ENCODE data around the gene GRM7. TPM values are rescaled to one million over a fixed set of nuclear protein-coding genes. Genes with fewer than 3 reads are reported as not detected.

The GRM7 gene
- total RNA-seq, 1 experiment from 2014 or later: not detected

DNA sequence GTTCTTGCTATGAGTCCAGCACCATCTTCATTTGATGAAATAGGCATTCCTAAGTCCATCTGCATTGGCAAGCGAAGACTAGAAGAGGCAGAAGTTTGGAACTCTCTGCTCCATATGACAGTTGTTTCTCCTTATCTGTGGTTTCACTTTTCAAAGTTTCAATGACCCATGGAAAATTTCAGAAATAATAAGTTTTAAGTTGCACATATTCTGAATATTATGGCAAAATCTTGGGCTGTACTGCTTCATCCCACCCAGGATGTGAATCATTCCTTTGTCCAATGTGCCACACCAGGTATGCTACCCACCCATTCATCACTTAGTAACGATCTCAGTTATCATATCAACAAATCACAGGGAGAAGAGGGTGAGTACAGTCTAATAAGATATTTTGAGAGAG lies 647.9 kb downstream of the GRM7 start:
- POLR2A ChIA-PET (ENCODE audit: unreplicated experiment): no interaction called here

DNA sequence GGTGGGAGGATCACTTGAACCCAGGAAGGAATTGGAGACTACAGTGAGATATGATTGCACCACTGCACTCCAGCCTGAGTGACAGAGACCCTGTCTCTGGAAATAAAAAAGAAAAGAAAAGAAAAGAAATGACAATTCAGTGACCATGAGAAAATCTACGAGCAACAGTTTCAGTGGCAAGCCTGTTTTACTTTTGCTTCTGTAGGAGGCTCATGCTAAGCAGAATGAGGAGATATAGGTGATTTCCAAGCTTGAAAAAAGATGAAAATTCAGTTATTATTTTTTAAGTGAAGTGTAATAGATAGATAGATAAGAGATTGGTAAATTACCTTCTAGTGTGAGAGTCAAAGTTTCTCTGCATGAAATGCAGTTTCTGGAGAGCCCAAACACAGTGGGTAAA lies 651.1 kb downstream of the GRM7 start:
- H3K36me3 ChIP-seq (ENCODE audit: low read depth, low read length): no peaks in the 10 kb centered on the region
- BruUV-seq (replicated peaks): no TSS peak
- H3K27me3 ChIP-seq (ENCODE audit: low read length): no peaks in the 10 kb centered on the region
- no peaks in the 10 kb centered on the region for H3K4me1 ChIP-seq (ENCODE audit: insufficient read depth, low read length)
- no peaks in the 10 kb centered on the region for H3K79me2 ChIP-seq (ENCODE audit: low read length)
- no peaks in the 10 kb centered on the region for H4K20me1 ChIP-seq (ENCODE audit: low read length)
- intact Hi-C loops (cut with micrococcal nuclease): no loop called here
- no peaks in the 10 kb centered on the region for H3F3A ChIP-seq (ENCODE audit: low read length, unreplicated experiment)
- H3K27ac ChIP-seq (ENCODE audit: low read length): no peak overlapping the region
- DNase-seq: no peak
- ATAC-seq: no peak
- H3K9me2 ChIP-seq (replicated peaks; ENCODE audit: low read length): no peaks in the 10 kb centered on the region
- no peak overlapping the region for H2AFZ ChIP-seq (ENCODE audit: low read length)
- ChIA-PET CTCF (no interaction called here), POLR2A (ENCODE audit: unreplicated experiment) (no interaction called here)
- no peak overlapping the region for H3K4me2 ChIP-seq (ENCODE audit: low read length)
- TF ChIP-seq EZH2phosphoT487 (IDR thresholded peaks at IDR 0.05; ENCODE audit: borderline replicate concordance, low read length) (no peak), EZH2 (IDR thresholded peaks at IDR 0.05; ENCODE audit: low read length, unreplicated experiment) (no peak)
- TF ChIP-seq, protein P1, sequence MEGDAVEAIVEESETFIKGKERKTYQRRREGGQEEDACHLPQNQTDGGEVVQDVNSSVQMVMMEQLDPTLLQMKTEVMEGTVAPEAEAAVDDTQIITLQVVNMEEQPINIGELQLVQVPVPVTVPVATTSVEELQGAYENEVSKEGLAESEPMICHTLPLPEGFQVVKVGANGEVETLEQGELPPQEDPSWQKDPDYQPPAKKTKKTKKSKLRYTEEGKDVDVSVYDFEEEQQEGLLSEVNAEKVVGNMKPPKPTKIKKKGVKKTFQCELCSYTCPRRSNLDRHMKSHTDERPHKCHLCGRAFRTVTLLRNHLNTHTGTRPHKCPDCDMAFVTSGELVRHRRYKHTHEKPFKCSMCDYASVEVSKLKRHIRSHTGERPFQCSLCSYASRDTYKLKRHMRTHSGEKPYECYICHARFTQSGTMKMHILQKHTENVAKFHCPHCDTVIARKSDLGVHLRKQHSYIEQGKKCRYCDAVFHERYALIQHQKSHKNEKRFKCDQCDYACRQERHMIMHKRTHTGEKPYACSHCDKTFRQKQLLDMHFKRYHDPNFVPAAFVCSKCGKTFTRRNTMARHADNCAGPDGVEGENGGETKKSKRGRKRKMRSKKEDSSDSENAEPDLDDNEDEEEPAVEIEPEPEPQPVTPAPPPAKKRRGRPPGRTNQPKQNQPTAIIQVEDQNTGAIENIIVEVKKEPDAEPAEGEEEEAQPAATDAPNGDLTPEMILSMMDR (conservative IDR thresholded peaks at IDR 0.05; ENCODE audit: low read depth, low read length): no peak
- H3K4me3 ChIP-seq (ENCODE audit: low read length): no peak overlapping the region
- H3K9ac ChIP-seq (ENCODE audit: low read length): no peak overlapping the region
- H3K9me3 ChIP-seq (ENCODE audit: low read length): peaks cover 32% of the 10 kb centered on the region

More for the DNA sequence above, 647.9 kb downstream of the GRM7 start:
- ATAC-seq (no peak), DNase-seq (no peak)
- no TSS peak for BruUV-seq (replicated peaks)
- no peak for TF ChIP-seq EZH2 (IDR thresholded peaks at IDR 0.05; ENCODE audit: low read length, unreplicated experiment)
- TF ChIP-seq EZH2phosphoT487 (IDR thresholded peaks at IDR 0.05; ENCODE audit: borderline replicate concordance, low read length): no peak
- TF ChIP-seq, protein P1 (conservative IDR thresholded peaks at IDR 0.05; ENCODE audit: low read depth, low read length): no peak
- Histone ChIP-seq H3K27ac (ENCODE audit: low read length) (no peak overlapping the region), H3K9me3 (ENCODE audit: low read length) (peaks cover 37% of the 10 kb centered on the region), H3K36me3 (ENCODE audit: low read depth, low read length) (no peaks in the 10 kb centered on the region), H3K27me3 (ENCODE audit: low read length) (no peaks in the 10 kb centered on the region), H2AFZ (ENCODE audit: low read length) (no peak overlapping the region), H3K4me3 (ENCODE audit: low read length) (no peak overlapping the region), H4K20me1 (ENCODE audit: low read length) (no peaks in the 10 kb centered on the region), H3F3A (ENCODE audit: low read length, unreplicated experiment) (no peaks in the 10 kb centered on the region), H3K4me2 (ENCODE audit: low read length) (no peak overlapping the region), H3K9me2 (replicated peaks; ENCODE audit: low read length) (no peaks in the 10 kb centered on the region), H3K4me1 (ENCODE audit: insufficient read depth, low read length) (peaks cover 6% of the 10 kb centered on the region; the same call in 1 of the 2 replicates), H3K79me2 (ENCODE audit: low read length) (no peaks in the 10 kb centered on the region), H3K9ac (ENCODE audit: low read length) (no peak overlapping the region)
- CTCF ChIA-PET: no interaction called here
- intact Hi-C loops (cut with micrococcal nuclease): no loop called here

DNA sequence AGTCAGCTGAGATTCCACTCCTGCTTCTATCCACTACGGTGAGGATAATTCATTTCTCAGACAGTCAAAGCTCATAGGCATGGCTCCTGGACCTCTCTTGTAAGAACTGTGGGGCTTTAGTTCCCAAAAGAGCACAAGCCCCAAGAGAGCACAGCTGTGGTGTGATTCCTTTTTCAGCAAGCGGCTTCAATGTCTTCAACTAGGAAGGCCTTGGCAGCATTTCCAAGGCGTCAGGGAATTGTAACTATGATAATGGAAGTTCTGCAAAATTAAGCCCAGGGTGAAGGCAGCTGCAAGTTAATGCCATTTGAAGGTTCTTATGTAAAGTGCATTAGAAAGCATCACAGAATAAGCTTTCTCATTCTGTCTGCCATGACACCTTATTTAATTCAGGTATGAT lies 657.1 kb downstream of the GRM7 start:
- intact Hi-C loops (cut with micrococcal nuclease): no loop called here
- no TSS peak for BruUV-seq (replicated peaks)
- Histone ChIP-seq H2AFZ (ENCODE audit: low read length) (no peak overlapping the region), H3K27me3 (ENCODE audit: low read length) (no peaks in the 10 kb centered on the region), H3K9me3 (ENCODE audit: low read length) (peaks cover 16% of the 10 kb centered on the region), H3K9ac (ENCODE audit: low read length) (no peak overlapping the region), H3K36me3 (ENCODE audit: low read depth, low read length) (no peaks in the 10 kb centered on the region), H3F3A (ENCODE audit: low read length, unreplicated experiment) (no peaks in the 10 kb centered on the region), H4K20me1 (ENCODE audit: low read length) (no peaks in the 10 kb centered on the region), H3K4me2 (ENCODE audit: low read length) (no peak overlapping the region), H3K9me2 (replicated peaks; ENCODE audit: low read length) (no peaks in the 10 kb centered on the region), H3K27ac (ENCODE audit: low read length) (no peak overlapping the region), H3K4me1 (ENCODE audit: insufficient read depth, low read length) (no peaks in the 10 kb centered on the region), H3K4me3 (ENCODE audit: low read length) (no peak overlapping the region), H3K79me2 (ENCODE audit: low read length) (no peaks in the 10 kb centered on the region)
- CTCF ChIA-PET: no interaction called here
- POLR2A ChIA-PET (ENCODE audit: unreplicated experiment): no interaction called here
- TF ChIP-seq, protein P1 (conservative IDR thresholded peaks at IDR 0.05; ENCODE audit: low read depth, low read length): no peak
- TF ChIP-seq EZH2 (IDR thresholded peaks at IDR 0.05; ENCODE audit: low read length, unreplicated experiment) (no peak), EZH2phosphoT487 (IDR thresholded peaks at IDR 0.05; ENCODE audit: borderline replicate concordance, low read length) (no peak)
- DNase-seq (no peak), ATAC-seq (no peak)

All from PC-3 (cell line).